GM12878 (cell line): ENCODE data around the gene GNG5. TPM values are rescaled to one million over a fixed set of nuclear protein-coding genes. Genes with fewer than 3 reads are reported as not detected.

Experiments
- ATAC-seq: fragments of 200-7000 bp; cut with Tn5 transposase; 3 replicates; pipeline ENCODE4 v1.9.1; 2020; ENCODE audit warnings: mild to moderate bottlenecking, moderate library complexity
- BruUV-seq: library from RNA; stranded (reverse); fragments of 400-500 nt; replicated peaks from 2 replicates; lab custom pipeline; 2021; lab: Mats Ljungman, UMichigan
- CTCF ChIA-PET: fragments of 300-600 bp; sonication (Branson Sonifier 250); formaldehyde crosslinking; extraction: SDS; loops from one replicate; lab custom pipeline; 2021; ENCODE audit warnings: inconsistent platforms; lab: Yijun Ruan, JAX
- POLR2A ChIA-PET: fragments of 350-600 bp; formaldehyde crosslinking; extraction: SDS; loops from one replicate; lab custom pipeline; 2021; ENCODE audit warnings: inconsistent platforms; lab: Charles Lee
- RAD21 ChIA-PET: fragments of 300-600 bp; sonication (Branson Sonifier 250); formaldehyde crosslinking; loops from one replicate; lab custom pipeline; 2023; ENCODE audit warnings: antibody characterized with exemption; ENCODE audit not compliant: unreplicated experiment; lab: Charles Lee
- SMC1A ChIA-PET: fragments of 300-600 bp; sonication (Branson Sonifier 250); formaldehyde crosslinking; loops from one replicate; lab custom pipeline; 2023; ENCODE audit not compliant: unreplicated experiment, uncharacterized antibody; lab: Charles Lee
- DNase-seq: peaks from one replicate; pipeline ENCODE4 v3.0.0-alpha.2; 2011; ENCODE audit warnings: low read depth, low spot score
- FAIRE-seq: peaks from 3 replicates; lab custom pipeline; 2011; peaks lifted over from hg19 to GRCh38; lab: Jason Lieb, UNC
- H2AFZ ChIP-seq: 2 replicates; pipeline ENCODE4 v1.6.0; 2011; ENCODE audit warnings: low read depth, low read length, control low read depth; ENCODE audit not compliant: control insufficient read depth
- H3K27ac ChIP-seq: 2 replicates; pipeline ENCODE4 v1.5.1; 2011; ENCODE audit warnings: control low read depth; ENCODE audit not compliant: control insufficient read depth, insufficient read depth
- H3K27me3 ChIP-seq, 2 experiments: replicated peaks in 1 of 2; 2 replicates each; pipeline versions ENCODE4 v1.6.0 to v1.6.1; 2011; ENCODE audit warnings: low read length in 1 of 2; ENCODE audit not compliant: control insufficient read depth in 2 of 2, insufficient read depth in 2 of 2
- H3K36me3 ChIP-seq, 2 experiments: 2 replicates each; pipeline ENCODE4 v1.5.1; 2011; ENCODE audit warnings: low read length in 1 of 2; ENCODE audit not compliant: control insufficient read depth in 2 of 2, insufficient read depth in 2 of 2
- H3K4me1 ChIP-seq: 2 replicates; pipeline ENCODE4 v1.6.1; 2011; ENCODE audit warnings: mild to moderate bottlenecking, low read length, moderate library complexity, mixed read lengths; ENCODE audit not compliant: control insufficient read depth, insufficient read depth
- H3K4me2 ChIP-seq: 2 replicates; pipeline ENCODE4 v1.6.0; 2011; ENCODE audit warnings: control low read depth; ENCODE audit not compliant: control insufficient read depth, insufficient read depth
- H3K4me3 ChIP-seq: fragments of 200-600 bp; sonication (generic); 2 replicates; pipeline ENCODE4 v1.5.1; 2016
- H3K79me2 ChIP-seq: 2 replicates; pipeline ENCODE4 v1.6.0; 2011; ENCODE audit warnings: low read length; ENCODE audit not compliant: control insufficient read depth, insufficient read depth
- H3K9ac ChIP-seq: 2 replicates; pipeline ENCODE4 v1.8.0; 2011; ENCODE audit warnings: low read length, control low read depth, mixed read lengths; ENCODE audit not compliant: control insufficient read depth, insufficient read depth
- H3K9me3 ChIP-seq: replicated peaks from 3 replicates; pipeline ENCODE4 v1.5.1; 2011; ENCODE audit warnings: mild to moderate bottlenecking, low read length; ENCODE audit not compliant: control insufficient read depth, insufficient read depth
- H4K20me1 ChIP-seq: 2 replicates; pipeline ENCODE4 v1.6.0; 2011; ENCODE audit not compliant: control insufficient read depth, insufficient read depth
- BCLAF1 ChIP-seq: fragments of 450-650 bp; IDR thresholded peaks from 2 replicates; pipeline ENCODE4 v1.6.1; 2017; ENCODE audit warnings: antibody characterized with exemption, mild to moderate bottlenecking, moderate library complexity
- IKZF2 ChIP-seq, 2 experiments: fragments of 450-650 bp; IDR thresholded peaks; 2 replicates each; pipeline ENCODE4 v1.6.1; 2017; ENCODE audit warnings: mild to moderate bottlenecking in 2 of 2, moderate library complexity in 2 of 2
- NFIC ChIP-seq: IDR thresholded peaks from 2 replicates; pipeline ENCODE4 v1.6.1; 2012; ENCODE audit warnings: low read depth, mild to moderate bottlenecking, inconsistent platforms, low read length, moderate library complexity
- PAX8 ChIP-seq: fragments of 450-650 bp; IDR thresholded peaks from 2 replicates; pipeline ENCODE4 v1.6.1; 2017; ENCODE audit warnings: mild to moderate bottlenecking, moderate library complexity
- PML ChIP-seq: IDR thresholded peaks from 2 replicates; pipeline ENCODE4 v1.6.1; 2012; ENCODE audit warnings: low read length, inconsistent platforms
- RELB ChIP-seq: fragments of 450-650 bp; IDR thresholded peaks from 2 replicates; pipeline ENCODE4 v1.6.1; 2017; ENCODE audit warnings: low read depth, mild to moderate bottlenecking, moderate library complexity
- STAT1 ChIP-seq: fragments of 450-650 bp; conservative IDR thresholded peaks from 2 replicates; pipeline ENCODE4 v1.6.1; 2014; ENCODE audit warnings: antibody characterized with exemption, mild to moderate bottlenecking
- ZNF274 ChIP-seq: IDR thresholded peaks from one replicate; pipeline ENCODE4 v1.8.0; 2011; ENCODE audit not compliant: insufficient read length, insufficient read depth
- WGBS: methylation state at CpG from one replicate; pipeline ENCODE4 v1.1.6; 2016; ENCODE audit warnings: low lambda C conversion rate; ENCODE audit not compliant: insufficient replicate concordance, insufficient coverage; ENCODE audit errors: missing lambda C conversion rate; 5-methylcytosine and 5-hydroxymethylcytosine counted together
- in situ Hi-C: fragments of 300-500 bp; cut with MboI; formaldehyde crosslinking; loops from 9 replicates; pipeline ENCODE4 v1.14.3; 2018; ENCODE audit warnings: mixed read lengths
- intact Hi-C: fragments of 100-400 bp; cut with micrococcal nuclease; formaldehyde crosslinking; loops from one replicate; pipeline ENCODE4 v1.14.2; 2022; ENCODE audit not compliant: unreplicated experiment
- polyA plus RNA-seq, 11 experiments: library from polyadenylated mRNA; depleted of rRNA in 4 of 11; unstranded in 6 of 11; stranded (reverse) in 5 of 11; fragments of >200 nt; fragmentation: Nextera tagmentation in 4 of 11; fragmentation: Illumina TruSeq in 1 of 11; extraction: Ambion mirVana in 4 of 11; extraction: Trizol in 1 of 11; gene quantifications; 1 replicate in 1 of 11; 2 replicates in 10 of 11; pipeline versions ENCODE4 v1.2.1 to v1.2.3, GENCODE V29; 2011 to 2016; ENCODE audit warnings: inconsistent platforms in 2 of 11, missing spikeins in 2 of 11, low read depth in 1 of 11
- total RNA-seq, 4 experiments: library from RNA; depleted of rRNA in 3 of 4; stranded (reverse); fragments of >200 nt in 3 of 4; fragmentation: Illumina TruSeq in 1 of 4; extraction: Trizol in 1 of 4; gene quantifications; 2 replicates each; pipeline versions ENCODE4 v1.2.1 to v1.2.3, GENCODE V29; 2013 to 2021

GNG5 gene
- total and polyA plus RNA-seq, 10 of the 15 experiments (the other 5 are each of a cell fraction or from before 2014, with no cell fraction given): 69.8 to 613 (median 203) TPM

GRCh38 chr1:84510165-84510564, 3.8 kb upstream of the GNG5 start:
- Histone ChIP-seq H3K4me1 (no peaks in the 10 kb centered on the region), H2AFZ (no peak overlapping the region), H3K27me3 (no peaks in the 10 kb centered on the region), H3K4me3 (no peak overlapping the region), H3K9me3 (peaks cover 2% of the 10 kb centered on the region; the same call in 1 of the 3 replicates), H3K9ac (no peak overlapping the region), H4K20me1 (no peaks in the 10 kb centered on the region), H3K79me2 (peaks cover 17% of the 10 kb centered on the region), H3K4me2 (no peak overlapping the region), H3K27ac (no peak overlapping the region), H3K36me3 (no peaks in the 10 kb centered on the region; a peak in 1 of 4 replicates)
- ChIA-PET CTCF (interaction anchor here (0.6 kb wide), 1 partner anchor 179 kb away, joined by 3 read pairs; no protein-coding TSS in a partner anchor), SMC1A (interaction anchor here (1.2 kb wide), 1 partner anchor 63 kb away, joined by 4 read pairs; no protein-coding TSS in a partner anchor), POLR2A (no interaction called here), RAD21 (no interaction called here)
- in situ Hi-C loops: no loop called here
- TF ChIP-seq BCLAF1 (no peak), STAT1 (no peak), PAX8 (no peak), PML (no peak), NFIC (no peak), IKZF2 (IDR thresholded peaks at IDR 0.05) (no peak), ZNF274 (no peak), RELB (no peak)
- intact Hi-C loops: no loop called here
- 100% methylated on average over 2 of the region's 2 CpGs for WGBS
- no peak for DNase-seq
- no peak for ATAC-seq
- no TSS peak for BruUV-seq
- no peak for FAIRE-seq
